ENCODE measurements around the gene RNF115.
"Not testable (repeated sequence)": the region's sequence is repeated elsewhere in the genome, so short reads cannot be mapped to it uniquely, and the experiment has no call there.

Gene RNF115

GRCh38 chr1:145855426-145855948 is 31.6 kb upstream of the RNF115 start:
- Histone ChIP-seq H3K4me3 (ENCODE audit: low read length in 2 of 2) (no peak overlapping the region), H3K4me1 (ENCODE audit: control insufficient read depth in 2 of 2, insufficient read depth in 2 of 2, low read length in 2 of 2) (peaks cover 4 to 8% of the 10 kb centered on the region in 2 donors), H3K36me3 (ENCODE audit: control insufficient read depth in 2 of 2, insufficient read depth in 2 of 2, low read length in 2 of 2) (peaks cover 33 to 36% of the 10 kb centered on the region in 2 donors), H3K9ac (ENCODE audit: low read depth in 1 of 2, low read length in 2 of 2) (no peak overlapping the region), H3K27ac (ENCODE audit: low read depth in 2 of 2, low read length in 2 of 2) (no peak overlapping the region), H3K9me3 (ENCODE audit: control insufficient read depth in 2 of 2, low read length in 2 of 2) (no peaks in the 10 kb centered on the region), H3K27me3 (ENCODE audit: control insufficient read depth in 2 of 2, insufficient read depth in 2 of 2, low read length in 2 of 2) (no peaks in the 10 kb centered on the region)

DNA sequence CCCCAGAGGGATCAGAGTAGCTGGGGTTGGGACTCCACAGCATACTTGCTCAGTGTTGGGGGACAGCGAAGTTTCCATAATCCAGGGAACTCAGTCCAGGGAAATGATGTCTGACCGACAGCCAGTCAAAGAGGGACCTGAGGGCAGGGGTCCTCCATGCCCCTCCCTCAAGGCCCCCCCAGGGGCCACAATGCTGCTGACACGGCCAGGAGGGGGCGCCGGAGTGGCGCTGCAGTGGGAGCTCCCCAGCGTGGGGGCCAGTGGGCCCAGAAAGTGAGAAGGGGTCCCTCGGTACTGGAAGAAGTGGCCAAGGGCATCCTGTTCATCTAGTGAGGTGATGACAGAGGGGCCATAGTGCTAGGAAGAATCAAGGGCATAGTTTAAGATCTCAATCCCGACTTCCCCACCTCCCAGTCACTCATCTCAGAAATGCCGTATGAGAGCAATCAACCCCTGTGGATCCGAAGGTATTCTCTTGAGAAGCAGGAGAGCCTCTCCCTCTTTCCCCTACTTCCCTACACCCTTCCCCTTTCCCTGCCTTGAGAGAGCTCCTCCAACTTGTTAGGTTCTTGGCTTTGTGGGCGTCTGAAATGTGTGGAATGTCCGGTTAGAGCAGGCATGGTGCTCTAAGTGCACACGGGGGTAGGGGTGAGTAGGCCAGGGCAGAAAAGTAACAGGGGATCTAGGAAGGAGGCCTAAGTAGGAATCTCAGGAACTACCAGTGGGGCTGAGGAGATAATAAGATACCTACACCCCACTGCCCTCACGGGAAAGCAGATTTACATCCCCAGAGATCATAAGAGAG is 25.7 kb upstream of the RNF115 start:
- no peaks in the 10 kb centered on the region for H3K27me3 ChIP-seq (ENCODE audit: control insufficient read depth in 2 of 2, insufficient read depth in 2 of 2, low read length in 2 of 2)
- no peak overlapping the region for H3K27ac ChIP-seq (ENCODE audit: low read depth in 2 of 2, low read length in 2 of 2)
- H3K4me1 ChIP-seq (ENCODE audit: control insufficient read depth in 2 of 2, insufficient read depth in 2 of 2, low read length in 2 of 2) = peaks cover 5 to 13% of the 10 kb centered on the region in 2 donors
- H3K36me3 ChIP-seq (ENCODE audit: control insufficient read depth in 2 of 2, insufficient read depth in 2 of 2, low read length in 2 of 2) = peaks cover 23 to 41% of the 10 kb centered on the region in 2 donors
- no peak overlapping the region for H3K9ac ChIP-seq (ENCODE audit: low read depth in 1 of 2, low read length in 2 of 2)
- no peak overlapping the region for H3K4me3 ChIP-seq (ENCODE audit: low read length in 2 of 2)
- no peaks in the 10 kb centered on the region for H3K9me3 ChIP-seq (ENCODE audit: control insufficient read depth in 2 of 2, low read length in 2 of 2)

DNA sequence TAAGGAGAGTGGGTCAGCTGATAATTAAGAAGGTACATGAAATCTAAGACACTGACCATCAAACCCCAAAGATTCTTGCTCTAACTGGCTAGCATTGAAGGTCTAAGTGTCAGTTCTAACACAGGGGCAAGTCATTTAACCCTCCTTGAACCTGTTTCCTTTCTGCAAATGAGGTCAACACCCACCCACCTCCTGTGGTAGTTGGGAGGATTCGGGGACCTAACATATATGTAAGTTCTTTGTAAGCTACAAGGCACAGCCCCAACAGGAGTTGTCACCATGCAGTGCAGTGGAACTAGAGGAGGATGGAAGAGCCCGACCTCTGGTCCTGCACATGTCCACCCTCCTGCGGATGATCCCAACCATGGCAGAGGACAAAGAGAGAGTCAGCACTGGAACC is 23.9 kb upstream of the RNF115 start:
- Histone ChIP-seq H3K4me1 (ENCODE audit: control insufficient read depth in 2 of 2, insufficient read depth in 2 of 2, low read length in 2 of 2) (peaks cover 5 to 13% of the 10 kb centered on the region in 2 donors), H3K27me3 (ENCODE audit: control insufficient read depth in 2 of 2, insufficient read depth in 2 of 2, low read length in 2 of 2) (no peaks in the 10 kb centered on the region), H3K4me3 (ENCODE audit: low read length in 2 of 2) (no peak overlapping the region), H3K9me3 (ENCODE audit: control insufficient read depth in 2 of 2, low read length in 2 of 2) (no peaks in the 10 kb centered on the region), H3K27ac (ENCODE audit: low read depth in 2 of 2, low read length in 2 of 2) (no peak overlapping the region), H3K36me3 (ENCODE audit: control insufficient read depth in 2 of 2, insufficient read depth in 2 of 2, low read length in 2 of 2) (peaks cover 19 to 32% of the 10 kb centered on the region in 2 donors), H3K9ac (ENCODE audit: low read depth in 1 of 2, low read length in 2 of 2) (no peak overlapping the region)

GRCh38 chr1:145846201-145846612 is 22.3 kb upstream of the RNF115 start:
- H3K4me3 ChIP-seq (ENCODE audit: low read length in 2 of 2) = peak overlapping the region; percentile 71 to 73
- no peaks in the 10 kb centered on the region for H3K9me3 ChIP-seq (ENCODE audit: control insufficient read depth in 2 of 2, low read length in 2 of 2)
- H3K27me3 ChIP-seq (ENCODE audit: control insufficient read depth in 2 of 2, insufficient read depth in 2 of 2, low read length in 2 of 2) = no peaks in the 10 kb centered on the region
- H3K27ac ChIP-seq (ENCODE audit: low read depth in 2 of 2, low read length in 2 of 2) = peak overlapping the region; percentile 30 to 74
- H3K9ac ChIP-seq (ENCODE audit: low read depth in 1 of 2, low read length in 2 of 2) = peak overlapping the region; percentile 81 to 82
- H3K36me3 ChIP-seq (ENCODE audit: control insufficient read depth in 2 of 2, insufficient read depth in 2 of 2, low read length in 2 of 2) = peaks cover 27 to 41% of the 10 kb centered on the region in 2 donors
- H3K4me1 ChIP-seq (ENCODE audit: control insufficient read depth in 2 of 2, insufficient read depth in 2 of 2, low read length in 2 of 2) = peaks cover 5 to 13% of the 10 kb centered on the region in 2 donors

DNA sequence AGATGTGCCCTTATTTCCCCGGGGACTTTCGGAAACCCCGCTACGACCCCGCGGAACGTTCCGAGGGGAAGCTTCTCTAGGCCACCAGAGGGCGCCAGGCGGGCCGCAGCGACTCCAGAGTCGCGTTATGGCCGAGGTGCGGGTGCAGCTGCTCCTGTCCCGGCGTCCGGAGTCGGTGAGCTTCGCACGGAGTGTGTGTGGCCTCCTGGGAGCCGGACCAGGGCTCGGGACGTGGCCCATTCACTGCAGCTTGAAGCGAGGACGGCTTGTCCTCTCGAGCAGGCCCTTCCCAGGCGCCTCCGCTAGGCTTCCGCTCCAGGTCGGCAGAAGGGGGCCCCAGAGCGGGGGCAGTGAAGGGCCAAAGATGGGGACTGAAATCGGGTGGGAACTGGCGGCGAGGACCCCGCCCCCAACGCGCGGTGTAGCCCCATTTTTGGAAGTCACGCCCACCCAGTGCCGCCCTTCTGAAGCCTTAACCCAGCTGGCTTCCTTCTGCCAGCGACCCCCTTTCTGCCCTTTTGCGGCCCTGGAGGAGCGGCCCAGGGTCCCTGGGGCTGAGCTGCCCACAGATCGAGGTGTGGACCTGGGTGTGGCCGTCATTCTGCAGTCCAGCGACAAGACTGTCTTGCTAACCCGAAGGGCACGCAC is 21.7 kb upstream of the RNF115 start, which contains the start of gene NUDT17:
NUDT17 (plus strand) TSS at position 117 of the 648 bp plus-strand sequence; CDS start at position 128, 11 bp downstream.
- no peaks in the 10 kb centered on the region for H3K9me3 ChIP-seq (ENCODE audit: control insufficient read depth in 2 of 2, low read length in 2 of 2)
- H3K4me1 ChIP-seq (ENCODE audit: control insufficient read depth in 2 of 2, insufficient read depth in 2 of 2, low read length in 2 of 2) = peaks cover 5 to 13% of the 10 kb centered on the region in 2 donors
- H3K27ac ChIP-seq (ENCODE audit: low read depth in 2 of 2, low read length in 2 of 2) = peak within 1 kb of the TSS; percentile 30 to 74
- H3K9ac ChIP-seq (ENCODE audit: low read depth in 1 of 2, low read length in 2 of 2) = peak within 1 kb of the TSS; percentile 81 to 82
- H3K36me3 ChIP-seq (ENCODE audit: control insufficient read depth in 2 of 2, insufficient read depth in 2 of 2, low read length in 2 of 2) = peaks cover 27 to 41% of the 10 kb centered on the region in 2 donors
- peak within 1 kb of the TSS; percentile 71 to 73 for H3K4me3 ChIP-seq (ENCODE audit: low read length in 2 of 2)
- no peaks in the 10 kb centered on the region for H3K27me3 ChIP-seq (ENCODE audit: control insufficient read depth in 2 of 2, insufficient read depth in 2 of 2, low read length in 2 of 2)

- Histone ChIP-seq H3K4me3 (ENCODE audit: low read length in 2 of 2) (peak overlapping the region; percentile 71 to 73), H3K27ac (ENCODE audit: low read depth in 2 of 2, low read length in 2 of 2) (peak overlapping the region in 1 of 2 donors; percentile 74)
These were observed 21.2 kb upstream of the RNF115 start for GRCh38 chr1:145845144-145845513.

GRCh38 chr1:145843031-145843430 is 19.1 kb upstream of the RNF115 start:
- Histone ChIP-seq H3K9me3 (ENCODE audit: control insufficient read depth in 2 of 2, low read length in 2 of 2) (no peaks in the 10 kb centered on the region), H3K4me3 (ENCODE audit: low read length in 2 of 2) (no peak overlapping the region), H3K36me3 (ENCODE audit: control insufficient read depth in 2 of 2, insufficient read depth in 2 of 2, low read length in 2 of 2) (peaks cover 32 to 45% of the 10 kb centered on the region in 2 donors)

More at GRCh38 chr1:145845144-145845513, 21.2 kb upstream of the RNF115 start:
- Histone ChIP-seq H3K4me1 (ENCODE audit: control insufficient read depth in 2 of 2, insufficient read depth in 2 of 2, low read length in 2 of 2) (peaks cover 5 to 13% of the 10 kb centered on the region in 2 donors), H3K36me3 (ENCODE audit: control insufficient read depth in 2 of 2, insufficient read depth in 2 of 2, low read length in 2 of 2) (peaks cover 23 to 40% of the 10 kb centered on the region in 2 donors), H3K9me3 (ENCODE audit: control insufficient read depth in 2 of 2, low read length in 2 of 2) (no peaks in the 10 kb centered on the region), H3K27me3 (ENCODE audit: control insufficient read depth in 2 of 2, insufficient read depth in 2 of 2, low read length in 2 of 2) (no peaks in the 10 kb centered on the region), H3K9ac (ENCODE audit: low read depth in 1 of 2, low read length in 2 of 2) (peak overlapping the region; percentile 81 to 82)

DNA sequence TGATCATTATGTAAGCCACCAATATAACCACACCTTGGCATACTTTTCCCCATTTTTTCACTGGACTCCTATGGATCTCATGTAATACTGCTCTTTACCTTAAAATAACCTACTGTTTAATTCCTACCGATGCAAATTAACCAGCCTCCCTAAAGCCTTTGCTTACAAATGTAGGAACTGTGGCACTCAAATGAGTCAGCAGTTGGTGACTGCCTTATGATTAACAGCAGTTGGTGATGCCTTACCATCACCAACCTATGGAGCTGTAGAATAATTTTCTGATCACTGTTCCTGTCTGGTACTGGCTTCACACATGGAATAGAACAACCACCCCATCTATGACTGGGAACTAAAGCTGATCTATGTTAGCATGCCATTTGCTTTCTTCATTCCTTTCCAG is 13.8 kb upstream of the RNF115 start:
- H3K36me3 ChIP-seq (ENCODE audit: control insufficient read depth in 2 of 2, insufficient read depth in 2 of 2, low read length in 2 of 2) = peaks cover 60 to 89% of the 10 kb centered on the region in 2 donors
- no peaks in the 10 kb centered on the region for H3K27me3 ChIP-seq (ENCODE audit: control insufficient read depth in 2 of 2, insufficient read depth in 2 of 2, low read length in 2 of 2)
- H3K9ac ChIP-seq (ENCODE audit: low read depth in 1 of 2, low read length in 2 of 2) = no peak overlapping the region
- no peaks in the 10 kb centered on the region for H3K4me1 ChIP-seq (ENCODE audit: control insufficient read depth in 2 of 2, insufficient read depth in 2 of 2, low read length in 2 of 2)
- H3K9me3 ChIP-seq (ENCODE audit: control insufficient read depth in 2 of 2, low read length in 2 of 2) = no peaks in the 10 kb centered on the region
- H3K4me3 ChIP-seq (ENCODE audit: low read length in 2 of 2) = no peak overlapping the region
- no peak overlapping the region for H3K27ac ChIP-seq (ENCODE audit: low read depth in 2 of 2, low read length in 2 of 2)

More at GRCh38 chr1:145843031-145843430, 19.1 kb upstream of the RNF115 start:
- Histone ChIP-seq H3K27me3 (ENCODE audit: control insufficient read depth in 2 of 2, insufficient read depth in 2 of 2, low read length in 2 of 2) (no peaks in the 10 kb centered on the region), H3K27ac (ENCODE audit: low read depth in 2 of 2, low read length in 2 of 2) (no peak overlapping the region), H3K9ac (ENCODE audit: low read depth in 1 of 2, low read length in 2 of 2) (no peak overlapping the region), H3K4me1 (ENCODE audit: control insufficient read depth in 2 of 2, insufficient read depth in 2 of 2, low read length in 2 of 2) (peaks cover 5 to 13% of the 10 kb centered on the region in 2 donors)

GRCh38 chr1:145830810-145831209 is 6.9 kb upstream of the RNF115 start:
- not testable (repeated sequence) for H3K4me3 ChIP-seq (ENCODE audit: low read length in 2 of 2)
- H3K36me3 ChIP-seq (ENCODE audit: control insufficient read depth in 2 of 2, insufficient read depth in 2 of 2, low read length in 2 of 2) = peaks cover 70 to 82% of the 10 kb centered on the region in 2 donors

More at GRCh38 chr1:145830810-145831209, 6.9 kb upstream of the RNF115 start:
- H3K27me3 ChIP-seq (ENCODE audit: control insufficient read depth in 2 of 2, insufficient read depth in 2 of 2, low read length in 2 of 2); H3K27ac ChIP-seq (ENCODE audit: low read depth in 2 of 2, low read length in 2 of 2); H3K9ac ChIP-seq (ENCODE audit: low read depth in 1 of 2, low read length in 2 of 2); H3K4me1 ChIP-seq (ENCODE audit: control insufficient read depth in 2 of 2, insufficient read depth in 2 of 2, low read length in 2 of 2); H3K9me3 ChIP-seq (ENCODE audit: control insufficient read depth in 2 of 2, low read length in 2 of 2): not testable (repeated sequence)

All from mucosa of rectum (tissue), 2 donors.